HG02884 (cell line): ENCODE results near the gene LSM3.

Experiments
- ATAC-seq: cut with Tn5 transposase; IDR thresholded peaks from one replicate; pipeline ENCODE4 v1.9.1; 2021; ENCODE audit warnings: mild to moderate bottlenecking, moderate library complexity; ENCODE audit not compliant: unreplicated experiment

Gene LSM3

DNA sequence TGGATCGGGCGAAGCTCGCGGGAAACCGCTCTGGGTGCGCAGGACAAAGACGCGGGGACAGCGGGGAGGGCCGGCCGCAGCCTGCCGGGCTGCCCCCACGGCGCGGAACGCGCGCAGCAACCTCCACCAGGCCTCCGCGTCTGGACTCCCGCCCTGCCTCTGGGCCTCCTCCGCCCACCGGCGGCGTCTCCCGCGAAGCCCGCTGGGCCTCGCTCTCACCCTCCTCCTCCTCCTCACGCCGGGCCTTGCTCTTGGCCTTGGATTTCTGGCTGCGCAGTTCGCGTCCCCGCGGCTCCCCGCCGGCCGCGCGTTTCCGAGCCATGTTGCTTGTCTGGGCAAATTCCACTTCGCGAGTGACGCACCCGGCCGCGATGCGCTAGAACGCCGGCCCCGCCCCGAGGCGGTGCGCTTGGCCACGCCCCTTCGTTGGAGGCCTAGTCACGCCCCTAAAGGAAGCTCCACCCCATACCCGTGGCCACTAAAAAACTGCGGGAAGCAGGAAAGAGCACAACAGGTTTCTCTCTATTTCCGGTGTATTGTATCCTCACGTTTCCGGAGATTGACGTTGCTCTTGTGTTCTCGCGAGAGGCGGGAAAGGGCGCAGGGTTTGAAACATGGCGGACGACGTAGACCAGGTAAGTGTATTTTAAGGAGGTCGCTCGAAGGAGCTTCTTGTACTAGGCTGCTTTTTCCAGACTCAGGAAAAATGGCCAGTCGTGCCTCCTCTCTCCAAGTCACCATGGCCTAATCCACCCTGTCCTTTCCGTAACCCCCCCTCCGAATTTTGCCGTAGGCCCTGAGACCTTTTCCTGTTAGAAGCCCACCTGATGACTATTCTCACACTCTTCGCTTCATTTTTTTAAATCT, at the start of gene LSM3, which contains the start of gene XPC:
TSS of gene LSM3 (plus strand) at position 571 of the 867 bp plus-strand sequence. CDS start at position 615, 44 bp downstream.
TSS of gene XPC (minus strand) at position 355 of the 867 bp plus-strand sequence. CDS start at position 322, 33 bp downstream.
- peak; percentile 89 for ATAC-seq

DNA sequence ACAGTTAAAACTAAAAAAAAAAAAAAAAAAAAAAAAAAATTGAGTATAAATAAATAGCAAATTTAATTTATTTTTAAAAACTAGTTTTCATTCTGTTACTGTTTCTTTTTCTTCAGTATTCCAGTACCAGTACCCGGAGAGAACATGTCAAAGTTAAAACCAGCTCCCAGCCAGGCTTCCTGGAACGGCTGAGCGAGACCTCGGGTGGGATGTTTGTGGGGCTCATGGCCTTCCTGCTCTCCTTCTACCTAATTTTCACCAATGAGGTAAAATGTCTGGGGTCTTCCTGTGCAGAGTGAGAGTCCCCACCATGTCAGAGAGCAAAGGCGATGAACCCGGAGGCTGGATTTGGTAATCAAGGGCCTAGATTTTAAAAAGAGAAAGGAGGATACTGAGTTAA, 49.3 kb upstream of the LSM3 start:
- ATAC-seq: no peak

- no peak for ATAC-seq
These were observed 48.4 kb upstream of the LSM3 start for GRCh38 chr3:14130230-14130629.

DNA sequence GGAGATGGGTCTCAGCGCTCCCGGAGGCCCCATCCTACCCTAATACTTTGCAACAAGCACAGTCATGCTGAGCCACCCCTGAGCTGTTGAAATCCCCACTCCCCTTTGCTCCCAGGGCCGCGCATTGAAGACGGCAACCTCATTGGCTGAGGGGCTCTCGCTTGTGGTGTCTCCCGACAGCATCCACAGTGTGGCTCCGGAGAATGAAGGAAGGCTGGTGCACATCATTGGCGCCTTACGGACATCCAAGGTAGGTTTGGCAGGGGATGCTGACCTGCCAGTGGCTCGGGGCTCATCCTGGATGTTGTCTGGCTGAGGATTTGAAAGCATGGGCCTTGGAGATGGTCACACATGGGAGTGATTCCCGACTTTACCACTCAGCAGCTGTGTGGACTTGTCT, 47.9 kb upstream of the LSM3 start:
- ATAC-seq: no peak

DNA sequence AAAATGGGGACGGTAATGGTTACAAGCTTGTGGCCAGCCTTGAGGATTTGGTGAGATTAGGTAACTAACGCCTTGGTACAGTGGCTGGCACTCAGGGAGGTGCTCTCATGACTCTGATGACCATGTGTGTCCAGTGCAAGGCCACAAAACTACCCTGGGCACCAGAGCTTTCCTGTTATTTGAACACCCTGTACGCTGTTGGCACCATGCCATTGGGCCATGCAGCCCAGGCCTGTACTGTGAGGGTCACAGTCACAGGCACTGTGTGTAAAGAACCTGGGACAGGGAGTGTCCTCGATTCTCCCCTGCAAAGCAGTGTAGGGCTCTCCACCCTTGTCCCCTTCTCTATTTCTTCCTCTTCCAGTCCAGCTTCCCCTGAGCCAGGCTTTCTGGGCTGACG, 47.5 kb upstream of the LSM3 start:
- ATAC-seq: no peak

DNA sequence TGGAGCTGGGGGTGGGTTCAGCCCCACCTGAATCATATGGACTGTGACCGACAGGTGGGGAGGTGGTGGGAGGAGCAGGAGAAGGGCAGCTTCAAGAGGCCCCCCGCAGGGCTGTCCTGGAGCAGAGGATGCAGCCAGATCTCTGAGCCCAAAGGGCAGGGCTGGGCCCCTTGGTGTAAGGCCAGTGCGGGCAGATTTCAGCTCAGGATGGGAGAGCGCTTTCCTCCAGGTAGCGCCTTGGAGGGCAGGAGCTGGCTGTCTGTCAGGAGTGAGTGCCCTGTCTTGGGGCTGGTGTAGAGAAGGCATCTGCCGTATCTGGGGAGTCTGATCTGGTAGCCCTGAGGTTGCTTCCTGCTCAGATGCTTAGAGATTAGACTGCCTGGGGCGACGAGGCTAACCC, 46.5 kb upstream of the LSM3 start:
- no peak for ATAC-seq

- ATAC-seq: no peak
These were observed 45.9 kb upstream of the LSM3 start for GRCh38 chr3:14132689-14133088.

DNA sequence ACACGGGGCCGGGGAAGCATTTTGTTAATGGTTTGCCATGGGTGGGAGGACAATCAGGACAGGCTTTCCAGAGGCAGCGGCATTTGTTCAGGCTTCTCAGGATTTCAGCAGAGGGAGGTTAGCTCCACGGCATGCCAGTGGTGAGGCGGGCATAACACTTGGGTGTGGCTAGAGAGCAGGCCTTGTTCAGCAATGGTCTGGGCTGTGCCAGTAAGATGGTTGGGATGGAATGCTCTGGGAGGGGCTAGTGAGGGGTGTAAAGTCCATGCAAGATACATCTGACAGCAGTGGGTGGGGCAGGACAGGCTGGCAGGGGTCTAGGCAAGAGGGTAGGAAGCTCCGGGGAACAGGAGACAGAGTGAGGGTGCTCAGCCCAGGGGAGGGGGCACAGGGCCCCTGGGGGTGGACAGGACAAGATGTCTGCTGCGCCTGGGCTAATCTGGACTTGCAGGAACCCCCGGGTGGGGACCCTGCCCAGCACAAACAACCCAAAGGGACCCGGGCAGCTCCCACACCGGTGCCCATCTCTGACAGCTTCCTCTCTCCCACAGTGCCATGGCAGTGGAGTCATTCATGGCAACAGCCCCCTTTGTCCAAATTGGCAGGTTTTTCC, 45.3 kb upstream of the LSM3 start:
- ATAC-seq: no peak

GRCh38 chr3:14133876-14134275, 44.7 kb upstream of the LSM3 start:
- ATAC-seq: no peak

GRCh38 chr3:14134291-14134690, 44.3 kb upstream of the LSM3 start:
- no peak for ATAC-seq

DNA sequence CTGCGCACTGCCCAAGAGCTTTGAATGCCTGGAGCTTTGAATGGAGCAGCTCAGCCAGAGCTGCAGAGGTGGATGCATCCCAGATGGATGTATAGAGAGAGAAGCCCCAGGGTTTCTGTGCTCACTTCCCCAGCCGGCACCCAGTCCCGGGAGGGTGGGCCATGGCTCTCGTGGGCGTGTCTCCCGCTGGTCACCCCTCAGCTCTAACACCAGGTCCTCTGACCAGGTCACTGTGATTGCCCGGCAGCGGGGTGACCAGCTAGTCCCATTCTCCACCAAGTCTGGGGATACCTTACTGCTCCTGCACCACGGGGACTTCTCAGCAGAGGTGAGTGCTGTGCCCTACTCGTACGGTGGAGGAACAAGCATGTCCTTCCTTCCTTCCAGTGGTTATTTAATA, 43.0 kb upstream of the LSM3 start:
- no peak for ATAC-seq

GRCh38 chr3:14137004-14137403, 41.6 kb upstream of the LSM3 start:
- ATAC-seq: no peak

GRCh38 chr3:14137445-14137844, 41.2 kb upstream of the LSM3 start:
- no peak for ATAC-seq

DNA sequence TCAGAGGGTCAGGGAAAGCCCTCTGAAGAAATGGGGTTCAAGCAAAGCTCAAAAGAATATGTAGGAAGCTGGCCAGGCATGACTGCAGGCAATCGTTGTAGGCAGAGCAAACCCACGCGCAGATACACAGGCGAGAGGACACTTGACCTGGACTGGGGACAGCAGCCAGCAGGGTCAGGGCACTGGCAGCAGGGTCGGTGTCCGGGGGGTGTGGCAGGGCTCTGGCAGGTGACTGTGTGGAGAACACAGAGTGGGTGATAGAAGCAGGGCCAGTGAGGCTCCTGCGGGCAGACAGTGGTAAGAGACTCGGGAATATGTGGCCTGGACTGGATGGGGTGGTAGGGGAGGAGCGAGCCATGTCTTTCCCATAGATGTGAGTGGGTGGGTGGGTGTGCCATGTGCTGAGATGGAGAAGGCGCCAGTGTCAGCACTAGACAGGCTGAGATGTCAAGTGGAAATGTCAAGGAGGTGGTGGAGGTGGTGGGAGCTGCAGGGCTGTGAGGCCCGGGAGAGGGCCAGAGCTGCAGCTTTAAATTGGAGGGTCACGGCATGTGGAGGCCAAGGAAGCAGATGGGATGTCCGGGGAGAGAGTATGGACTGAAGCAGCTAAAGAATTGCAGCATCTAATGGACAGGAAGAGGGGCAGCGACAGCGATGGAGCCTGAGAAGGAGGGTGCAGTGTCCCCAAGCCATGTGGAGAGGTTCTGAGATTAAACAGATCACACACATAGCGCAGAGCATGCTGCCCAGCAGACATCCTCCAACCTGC, 40.3 kb upstream of the LSM3 start:
- ATAC-seq: no peak

- no peak for ATAC-seq
These were observed 39.5 kb upstream of the LSM3 start for GRCh38 chr3:14138878-14139655.

DNA sequence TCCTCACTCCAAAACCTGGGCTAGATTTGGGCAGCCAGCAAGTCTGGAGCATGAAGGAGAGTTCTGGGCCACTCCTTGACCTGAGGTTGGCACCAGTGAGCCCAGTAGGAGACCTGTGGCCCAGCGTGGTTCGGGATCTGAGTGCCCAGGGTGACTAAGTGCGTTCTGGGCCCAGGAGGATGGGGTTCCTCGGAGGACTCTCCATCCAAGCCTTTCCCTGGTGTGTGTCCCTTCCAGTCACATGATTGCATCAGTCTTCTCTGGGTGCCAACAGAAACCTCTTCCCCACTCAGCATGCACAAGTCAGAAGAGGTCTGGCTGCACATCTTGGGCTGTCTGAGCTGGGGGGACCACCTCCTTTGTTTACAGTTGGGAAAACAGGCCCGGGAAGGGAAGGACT, 38.8 kb upstream of the LSM3 start:
- no peak for ATAC-seq

- ATAC-seq: no peak
These were observed 37.9 kb upstream of the LSM3 start for GRCh38 chr3:14140668-14141067.

DNA sequence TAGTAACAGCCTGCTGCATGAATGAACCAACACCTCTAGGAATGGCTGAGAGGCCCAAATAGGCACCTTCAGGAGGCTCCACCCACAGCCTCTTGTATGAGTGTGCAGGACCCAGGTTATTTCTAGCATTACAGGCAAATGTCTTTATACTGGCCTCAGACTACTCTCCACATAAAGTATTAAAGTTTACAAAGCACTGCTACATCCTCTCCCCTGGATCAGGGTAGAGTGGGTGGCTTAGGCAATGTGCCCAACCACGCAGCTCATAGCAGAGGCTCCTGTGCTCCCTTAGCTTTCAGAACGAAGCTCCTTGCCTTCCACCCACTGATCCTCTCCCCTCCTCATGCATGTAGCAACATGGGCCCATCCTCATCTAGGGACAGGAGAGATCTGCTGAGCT, 37.5 kb upstream of the LSM3 start:
- ATAC-seq: no peak

GRCh38 chr3:14141602-14142341, 36.8 kb upstream of the LSM3 start:
- ATAC-seq: no peak
